Large intestine (tissue), 3 donors: ENCODE data around the gene FMN2. TPM values are rescaled to one million over a fixed set of nuclear protein-coding genes. Genes with fewer than 3 reads are reported as not detected.
"Not testable (repeated sequence)": the region's sequence is repeated elsewhere in the genome, so short reads cannot be mapped to it uniquely, and the experiment has no call there.

Source experiments
- DNase-seq, 2 donors: peaks; one replicate each; pipeline versions ENCODE4 v3.0.0 to v3.0.0-alpha.2; 2013
- H3K27ac ChIP-seq: one replicate; pipeline ENCODE4 v1.5.1; 2013; ENCODE audit warnings: low read length
- H3K27me3 ChIP-seq: 2 replicates; pipeline ENCODE4 v1.6.1; 2013; ENCODE audit warnings: low read length; ENCODE audit not compliant: control insufficient read depth, insufficient read depth
- H3K36me3 ChIP-seq: 2 replicates; pipeline ENCODE4 v1.6.1; 2013; ENCODE audit warnings: low read length; ENCODE audit not compliant: control insufficient read depth, insufficient read depth
- H3K4me1 ChIP-seq: one replicate; pipeline ENCODE4 v1.6.1; 2013; ENCODE audit warnings: low read length; ENCODE audit not compliant: control insufficient read depth, insufficient read depth
- H3K4me3 ChIP-seq: one replicate; pipeline ENCODE4 v1.5.1; 2013; ENCODE audit warnings: low read length
- H3K9me3 ChIP-seq: one replicate; pipeline ENCODE4 v1.6.1; 2013; ENCODE audit warnings: mild to moderate bottlenecking, low read depth, low read length, moderate library complexity; ENCODE audit not compliant: control insufficient read depth
- WGBS: methylation state at CpG from one replicate; pipeline ENCODE4 v1.1.5; 2013; ENCODE audit warnings: low lambda C conversion rate; ENCODE audit not compliant: insufficient coverage; 5-methylcytosine and 5-hydroxymethylcytosine counted together
- polyA plus RNA-seq: library from polyadenylated mRNA; unstranded; fragments of 120-200 nt; gene quantifications from one replicate; pipeline ENCODE4 v1.2.1, GENCODE V29; 2013

Gene FMN2
- polyA plus RNA-seq, 1 donor, result 1.8 TPM

GRCh38 chr1:240306673-240307072 is 215.0 kb downstream of the FMN2 start:
- DNase-seq, result no peak
- Histone ChIP-seq H3K36me3 (no peaks in the 10 kb centered on the region), H3K9me3 (no peaks in the 10 kb centered on the region), H3K4me1 (no peaks in the 10 kb centered on the region), H3K27ac (no peak overlapping the region), H3K4me3 (no peak overlapping the region), H3K27me3 (peaks cover 2% of the 10 kb centered on the region)
- WGBS, result 80% methylated on average over 1 of the region's 2 CpGs

GRCh38 chr1:240308096-240308495 is 216.4 kb downstream of the FMN2 start:
- Histone ChIP-seq H3K9me3 (no peaks in the 10 kb centered on the region), H3K27ac (no peak overlapping the region), H3K4me1 (no peaks in the 10 kb centered on the region), H3K27me3 (peaks cover 2% of the 10 kb centered on the region), H3K36me3 (no peaks in the 10 kb centered on the region), H3K4me3 (no peak overlapping the region)
- no peak for DNase-seq
- WGBS, result 94% methylated on average over 2 of the region's 3 CpGs

GRCh38 chr1:240309769-240310168 is 218.1 kb downstream of the FMN2 start:
- Histone ChIP-seq H3K27ac (no peak overlapping the region), H3K4me3 (no peak overlapping the region), H3K9me3 (no peaks in the 10 kb centered on the region), H3K4me1 (no peaks in the 10 kb centered on the region), H3K36me3 (no peaks in the 10 kb centered on the region), H3K27me3 (no peaks in the 10 kb centered on the region)
- WGBS, result 0% methylated on average over 1 of the region's 4 CpGs
- no peak for DNase-seq

GRCh38 chr1:240310226-240310925 is 218.7 kb downstream of the FMN2 start:
- Histone ChIP-seq H3K36me3 (no peaks in the 10 kb centered on the region), H3K9me3 (no peaks in the 10 kb centered on the region), H3K27me3 (no peaks in the 10 kb centered on the region), H3K4me1 (no peaks in the 10 kb centered on the region), H3K4me3 (no peak overlapping the region), H3K27ac (no peak overlapping the region)
- no peak for DNase-seq
- WGBS, result 83% methylated on average over 1 of the region's 1 CpG

- DNase-seq, result no peak
- Histone ChIP-seq H3K4me1 (no peaks in the 10 kb centered on the region), H3K36me3 (no peaks in the 10 kb centered on the region), H3K9me3 (no peaks in the 10 kb centered on the region), H3K27ac (no peak overlapping the region), H3K27me3 (no peaks in the 10 kb centered on the region), H3K4me3 (no peak overlapping the region)
- WGBS, result no CpG with 5 or more reads among the region's 3 CpGs
Measured at GRCh38 chr1:240312872-240313271, 221.2 kb downstream of the FMN2 start.

GRCh38 chr1:240314845-240315801 is 223.4 kb downstream of the FMN2 start:
- no peaks in the 10 kb centered on the region for H3K27me3 ChIP-seq
- 74% methylated on average over 3 of the region's 3 CpGs for WGBS
- no peak overlapping the region for H3K4me3 ChIP-seq
- DNase-seq, result no peak
- no peaks in the 10 kb centered on the region for H3K36me3 ChIP-seq
- H3K27ac ChIP-seq, result no peak overlapping the region
- H3K4me1 ChIP-seq, result no peaks in the 10 kb centered on the region
- H3K9me3 ChIP-seq, result no peaks in the 10 kb centered on the region

- H3K27me3 ChIP-seq, result no peaks in the 10 kb centered on the region
- no peak overlapping the region for H3K27ac ChIP-seq
- no peak for DNase-seq
- no peaks in the 10 kb centered on the region for H3K36me3 ChIP-seq
- no peak overlapping the region for H3K4me3 ChIP-seq
- WGBS, result 89% methylated on average over 1 of the region's 3 CpGs
- no peaks in the 10 kb centered on the region for H3K4me1 ChIP-seq
- no peaks in the 10 kb centered on the region for H3K9me3 ChIP-seq
Measured at GRCh38 chr1:240319998-240320397, 228.3 kb downstream of the FMN2 start.

GRCh38 chr1:240320659-240321058 is 229.0 kb downstream of the FMN2 start:
- no CpG with 5 or more reads among the region's 5 CpGs for WGBS
- Histone ChIP-seq H3K9me3 (no peaks in the 10 kb centered on the region), H3K4me1 (no peaks in the 10 kb centered on the region), H3K27me3 (no peaks in the 10 kb centered on the region), H3K4me3 (no peak overlapping the region), H3K27ac (no peak overlapping the region), H3K36me3 (no peaks in the 10 kb centered on the region)
- DNase-seq, result no peak

- DNase-seq, result no peak
- 89% methylated on average over 2 of the region's 4 CpGs for WGBS
Measured at GRCh38 chr1:240322943-240323342, 231.3 kb downstream of the FMN2 start.

GRCh38 chr1:240328382-240328781 is 236.7 kb downstream of the FMN2 start:
- not testable (repeated sequence) for DNase-seq, H3K27ac ChIP-seq, H3K4me1 ChIP-seq, H3K36me3 ChIP-seq, H3K9me3 ChIP-seq, H3K4me3 ChIP-seq, H3K27me3 ChIP-seq
- WGBS, result no CpG with 5 or more reads among the region's 1 CpG

More at GRCh38 chr1:240322943-240323342, 231.3 kb downstream of the FMN2 start:
- no peaks in the 10 kb centered on the region for H3K27me3 ChIP-seq
- no peaks in the 10 kb centered on the region for H3K4me1 ChIP-seq
- no peak overlapping the region for H3K27ac ChIP-seq
- H3K9me3 ChIP-seq, result no peaks in the 10 kb centered on the region
- H3K4me3 ChIP-seq, result no peak overlapping the region
- H3K36me3 ChIP-seq, result no peaks in the 10 kb centered on the region
